ENCODE measurements around the gene DENND1A. TPM values are rescaled to one million over a fixed set of nuclear protein-coding genes. Genes with fewer than 3 reads are reported as not detected.

Gene DENND1A
- total and polyA plus RNA-seq, 2 donors: 6.7 to 9.2 TPM

DNA sequence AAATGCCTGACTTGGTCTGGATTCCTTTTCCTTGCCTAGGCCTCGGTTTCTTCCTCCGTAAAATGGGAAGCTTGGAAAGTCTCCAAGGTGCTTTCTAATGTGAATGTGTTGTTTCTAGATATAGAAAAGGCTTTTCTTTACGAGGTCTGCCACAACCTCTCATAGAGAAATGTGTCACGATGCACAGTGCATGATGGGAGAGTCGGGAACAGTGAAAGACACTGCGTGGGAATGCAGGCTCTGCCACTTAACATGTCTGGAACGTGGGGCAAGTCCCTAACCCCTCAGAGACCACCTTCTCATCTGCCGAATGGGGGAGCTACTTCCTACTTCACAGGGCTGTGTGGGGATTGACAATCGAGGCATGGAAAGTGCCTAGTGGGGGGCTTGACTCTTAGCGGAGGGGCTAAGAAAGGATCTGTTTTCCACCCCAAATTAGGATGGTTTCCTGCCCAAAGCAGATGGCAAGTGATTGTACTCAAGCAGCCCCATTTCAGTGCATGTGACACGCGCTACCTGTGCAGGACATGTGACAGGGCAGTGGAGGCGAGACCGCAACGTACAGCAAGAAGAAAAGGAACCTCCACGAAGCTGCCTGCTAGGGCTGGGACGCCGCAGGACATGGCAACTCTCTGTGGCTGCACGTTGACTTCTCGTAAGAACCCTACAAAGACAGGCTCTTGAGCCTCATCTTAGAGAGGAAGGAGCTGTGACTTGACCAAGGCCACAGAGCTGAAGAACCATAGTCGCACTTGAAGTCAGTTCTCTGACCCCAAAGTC is 458.7 kb downstream of the DENND1A start:
- Histone ChIP-seq H3K36me3 (ENCODE audit: control insufficient read depth in 2 of 2, insufficient read depth in 2 of 2, low read length in 1 of 2) (no peaks in the 10 kb centered on the region), H3K27me3 (ENCODE audit: control insufficient read depth in 2 of 2, insufficient read depth in 1 of 2, low read length in 1 of 2) (no peaks in the 10 kb centered on the region), H3K9me3 (ENCODE audit: control insufficient read depth in 2 of 2, insufficient read depth in 1 of 2, low read length in 1 of 2) (no peaks in the 10 kb centered on the region), H3K27ac (ENCODE audit: low read depth in 1 of 2, low read length in 1 of 2) (no peak overlapping the region), H3K4me1 (ENCODE audit: control insufficient read depth in 2 of 2, insufficient read depth in 2 of 2, low read length in 2 of 2) (no peaks in the 10 kb centered on the region), H3K4me3 (ENCODE audit: low read length in 2 of 2) (no peak overlapping the region)
- 98% methylated on average over 21 of the region's 21 CpGs for WGBS
- no peak for DNase-seq (ENCODE audit: low read depth in 6 of 9, low spot score in 9 of 9)

DNA sequence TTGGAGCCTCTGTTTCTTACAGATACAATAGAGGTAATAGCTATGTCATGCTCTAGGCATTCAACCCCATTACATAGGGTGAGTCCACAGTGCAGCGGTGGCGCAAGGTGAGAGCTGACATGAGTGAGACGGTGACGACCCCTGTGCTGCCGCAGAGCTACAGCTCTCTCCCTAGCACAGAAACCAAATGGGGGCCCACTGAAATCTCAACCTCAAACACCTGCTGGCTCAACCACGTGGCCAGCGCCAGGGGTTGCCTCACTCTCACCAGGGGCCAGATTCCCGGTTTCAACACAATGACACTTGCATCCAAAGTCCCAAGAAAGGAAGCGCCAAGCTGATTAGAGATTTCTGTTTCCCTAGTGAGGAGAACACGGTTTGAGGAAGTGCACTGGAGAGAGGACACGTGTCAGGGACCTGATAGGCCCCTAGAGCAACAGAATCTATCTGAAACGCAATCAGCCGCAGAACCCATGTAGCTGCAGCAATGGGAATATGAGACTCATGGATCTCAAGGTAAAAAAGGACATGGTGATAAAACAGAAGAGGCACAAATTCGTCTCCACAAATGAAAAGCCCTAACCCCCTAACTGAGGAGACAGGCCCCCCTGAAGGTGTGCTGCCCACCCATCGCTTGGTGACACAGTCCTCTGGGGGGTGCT is 459.7 kb downstream of the DENND1A start:
- 86% methylated on average over 15 of the region's 15 CpGs for WGBS
- Histone ChIP-seq H3K4me3 (ENCODE audit: low read length in 2 of 2) (no peak overlapping the region), H3K27me3 (ENCODE audit: control insufficient read depth in 2 of 2, insufficient read depth in 1 of 2, low read length in 1 of 2) (no peaks in the 10 kb centered on the region), H3K4me1 (ENCODE audit: control insufficient read depth in 2 of 2, insufficient read depth in 2 of 2, low read length in 2 of 2) (no peaks in the 10 kb centered on the region), H3K27ac (ENCODE audit: low read depth in 1 of 2, low read length in 1 of 2) (no peak overlapping the region), H3K36me3 (ENCODE audit: control insufficient read depth in 2 of 2, insufficient read depth in 2 of 2, low read length in 1 of 2) (no peaks in the 10 kb centered on the region), H3K9me3 (ENCODE audit: control insufficient read depth in 2 of 2, insufficient read depth in 1 of 2, low read length in 1 of 2) (no peaks in the 10 kb centered on the region)
- DNase-seq (ENCODE audit: low read depth in 6 of 9, low spot score in 9 of 9): no peak

DNA sequence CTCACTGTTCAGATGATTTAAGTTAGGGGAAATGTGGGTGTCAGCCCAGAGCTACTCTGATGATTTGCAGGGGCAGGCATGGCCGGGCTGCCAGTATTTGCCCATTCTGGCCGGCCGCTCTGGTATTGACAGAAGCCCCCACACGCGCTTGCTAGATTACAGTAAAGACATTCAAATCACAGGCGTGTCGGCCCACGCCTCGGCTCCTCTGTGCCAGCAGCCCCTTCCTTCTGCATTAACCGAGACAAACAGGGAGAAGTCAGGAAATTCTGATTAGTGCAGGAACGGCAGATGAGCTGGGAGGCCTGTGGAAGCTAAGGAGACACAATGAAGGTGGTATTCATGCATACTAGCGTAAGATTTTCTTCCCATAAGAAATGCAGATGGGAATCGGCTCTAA is 460.6 kb downstream of the DENND1A start:
- 97% methylated on average over 13 of the region's 13 CpGs for WGBS
- Histone ChIP-seq H3K4me1 (ENCODE audit: control insufficient read depth in 2 of 2, insufficient read depth in 2 of 2, low read length in 2 of 2) (no peaks in the 10 kb centered on the region), H3K27ac (ENCODE audit: low read depth in 1 of 2, low read length in 1 of 2) (no peak overlapping the region), H3K27me3 (ENCODE audit: control insufficient read depth in 2 of 2, insufficient read depth in 1 of 2, low read length in 1 of 2) (no peaks in the 10 kb centered on the region), H3K36me3 (ENCODE audit: control insufficient read depth in 2 of 2, insufficient read depth in 2 of 2, low read length in 1 of 2) (no peaks in the 10 kb centered on the region), H3K4me3 (ENCODE audit: low read length in 2 of 2) (no peak overlapping the region), H3K9me3 (ENCODE audit: control insufficient read depth in 2 of 2, insufficient read depth in 1 of 2, low read length in 1 of 2) (no peaks in the 10 kb centered on the region)
- no peak for DNase-seq (ENCODE audit: low read depth in 6 of 9, low spot score in 9 of 9)

DNA sequence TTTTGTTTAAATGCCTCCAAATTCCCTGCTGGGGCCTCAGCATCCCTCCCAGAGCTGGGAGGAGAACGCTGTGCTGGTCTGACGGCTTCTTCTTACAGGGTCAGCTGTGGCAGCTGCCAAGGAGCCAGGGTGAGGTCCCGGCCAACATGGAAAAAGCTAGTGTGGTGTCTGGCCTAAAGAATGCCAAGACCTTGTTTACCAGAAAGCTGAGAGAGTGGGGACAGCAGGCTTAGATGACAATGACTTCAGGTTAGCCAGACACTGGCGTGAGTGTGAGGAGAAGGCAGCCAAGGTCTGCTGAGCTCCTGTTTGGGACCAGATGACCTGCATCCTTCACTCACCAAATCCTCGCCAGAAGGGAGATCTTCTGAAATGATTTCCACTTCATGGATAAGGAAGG is 461.4 kb downstream of the DENND1A start:
- H3K27ac ChIP-seq (ENCODE audit: low read depth in 1 of 2, low read length in 1 of 2): no peak overlapping the region
- DNase-seq (ENCODE audit: low read depth in 6 of 9, low spot score in 9 of 9): no peak
- 97% methylated on average over 5 of the region's 5 CpGs for WGBS

DNA sequence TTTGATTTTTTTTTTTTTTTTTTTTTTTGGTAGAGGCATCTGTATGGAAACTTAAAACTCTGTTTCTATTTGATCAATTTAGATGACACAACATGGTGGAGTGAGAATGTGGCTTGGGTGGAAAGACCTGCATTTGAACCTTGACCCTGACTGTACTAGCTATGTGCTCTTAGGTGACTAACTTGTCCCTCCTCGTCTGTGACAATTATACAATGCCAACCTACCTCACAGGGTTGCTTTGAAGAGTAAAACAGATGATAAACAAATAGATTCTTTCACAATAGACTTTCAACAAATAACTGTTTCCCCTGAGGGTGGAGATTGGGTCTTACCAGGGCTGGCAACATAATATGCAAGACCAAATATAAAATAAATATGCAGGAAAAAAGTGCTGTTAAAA is 464.6 kb downstream of the DENND1A start:
- no peak overlapping the region for H3K27ac ChIP-seq (ENCODE audit: low read depth in 1 of 2, low read length in 1 of 2)
- H3K4me3 ChIP-seq (ENCODE audit: low read length in 2 of 2): no peak overlapping the region
- H3K27me3 ChIP-seq (ENCODE audit: control insufficient read depth in 2 of 2, insufficient read depth in 1 of 2, low read length in 1 of 2): no peaks in the 10 kb centered on the region
- no peaks in the 10 kb centered on the region for H3K36me3 ChIP-seq (ENCODE audit: control insufficient read depth in 2 of 2, insufficient read depth in 2 of 2, low read length in 1 of 2)
- DNase-seq (ENCODE audit: low read depth in 6 of 9, low spot score in 9 of 9): no peak
- 98% methylated on average over 1 of the region's 1 CpG for WGBS
- no peaks in the 10 kb centered on the region for H3K4me1 ChIP-seq (ENCODE audit: control insufficient read depth in 2 of 2, insufficient read depth in 2 of 2, low read length in 2 of 2)
- H3K9me3 ChIP-seq (ENCODE audit: control insufficient read depth in 2 of 2, insufficient read depth in 1 of 2, low read length in 1 of 2): no peaks in the 10 kb centered on the region

More for the DNA sequence above, 461.4 kb downstream of the DENND1A start:
- Histone ChIP-seq H3K9me3 (ENCODE audit: control insufficient read depth in 2 of 2, insufficient read depth in 1 of 2, low read length in 1 of 2) (no peaks in the 10 kb centered on the region), H3K4me3 (ENCODE audit: low read length in 2 of 2) (no peak overlapping the region), H3K36me3 (ENCODE audit: control insufficient read depth in 2 of 2, insufficient read depth in 2 of 2, low read length in 1 of 2) (no peaks in the 10 kb centered on the region), H3K4me1 (ENCODE audit: control insufficient read depth in 2 of 2, insufficient read depth in 2 of 2, low read length in 2 of 2) (no peaks in the 10 kb centered on the region), H3K27me3 (ENCODE audit: control insufficient read depth in 2 of 2, insufficient read depth in 1 of 2, low read length in 1 of 2) (no peaks in the 10 kb centered on the region)

DNA sequence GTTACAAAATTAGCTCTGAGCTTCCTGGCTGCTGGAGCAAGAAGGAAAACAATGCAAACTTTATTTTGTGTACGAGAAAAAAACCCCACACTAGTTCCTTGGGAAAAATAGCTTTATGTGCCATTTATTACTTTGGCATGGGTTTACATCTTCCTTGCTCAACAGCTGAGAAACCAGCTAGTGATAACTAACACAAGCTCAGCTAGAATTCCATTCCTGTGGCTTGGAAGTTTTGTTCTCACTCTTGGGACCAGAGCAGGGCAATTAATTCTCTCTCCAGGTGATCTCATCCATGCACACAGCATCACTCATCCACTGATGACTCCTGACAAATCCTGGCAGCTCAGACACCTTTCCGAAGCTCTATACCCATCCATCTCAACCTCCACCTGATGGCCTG is 469.8 kb downstream of the DENND1A start:
- Histone ChIP-seq H3K4me3 (ENCODE audit: low read length in 2 of 2) (no peak overlapping the region), H3K36me3 (ENCODE audit: control insufficient read depth in 2 of 2, insufficient read depth in 2 of 2, low read length in 1 of 2) (no peaks in the 10 kb centered on the region), H3K27ac (ENCODE audit: low read depth in 1 of 2, low read length in 1 of 2) (no peak overlapping the region), H3K9me3 (ENCODE audit: control insufficient read depth in 2 of 2, insufficient read depth in 1 of 2, low read length in 1 of 2) (no peaks in the 10 kb centered on the region), H3K4me1 (ENCODE audit: control insufficient read depth in 2 of 2, insufficient read depth in 2 of 2, low read length in 2 of 2) (no peaks in the 10 kb centered on the region), H3K27me3 (ENCODE audit: control insufficient read depth in 2 of 2, insufficient read depth in 1 of 2, low read length in 1 of 2) (no peaks in the 10 kb centered on the region)
- DNase-seq (ENCODE audit: low read depth in 6 of 9, low spot score in 9 of 9): no peak
- 97% methylated on average over 2 of the region's 2 CpGs for WGBS

DNA sequence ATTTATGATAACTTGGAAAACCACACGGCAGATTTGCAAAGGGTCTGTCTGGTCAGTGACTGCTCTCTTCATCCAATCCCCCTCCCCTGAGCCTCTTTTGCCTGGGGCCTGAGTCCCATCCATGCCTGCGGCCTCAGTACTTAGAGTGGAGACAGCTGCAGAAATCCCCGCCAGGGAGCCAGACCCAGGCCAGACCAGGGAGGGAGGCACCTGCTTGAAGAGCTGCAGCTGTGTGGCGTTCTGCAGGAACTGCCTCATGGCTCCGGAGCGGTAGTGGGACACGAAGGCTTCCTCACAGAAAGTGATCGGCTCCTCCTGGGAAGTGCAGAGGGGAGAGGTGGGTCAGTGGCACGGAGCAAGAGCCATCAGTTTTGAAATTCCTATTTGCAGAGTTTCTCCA is 472.3 kb downstream of the DENND1A start:
- no peak overlapping the region for H3K27ac ChIP-seq (ENCODE audit: low read depth in 1 of 2, low read length in 1 of 2)
- no peaks in the 10 kb centered on the region for H3K27me3 ChIP-seq (ENCODE audit: control insufficient read depth in 2 of 2, insufficient read depth in 1 of 2, low read length in 1 of 2)
- 97% methylated on average over 9 of the region's 9 CpGs for WGBS
- no peaks in the 10 kb centered on the region for H3K4me1 ChIP-seq (ENCODE audit: control insufficient read depth in 2 of 2, insufficient read depth in 2 of 2, low read length in 2 of 2)
- H3K9me3 ChIP-seq (ENCODE audit: control insufficient read depth in 2 of 2, insufficient read depth in 1 of 2, low read length in 1 of 2): no peaks in the 10 kb centered on the region
- no peak for DNase-seq (ENCODE audit: low read depth in 6 of 9, low spot score in 9 of 9)
- H3K4me3 ChIP-seq (ENCODE audit: low read length in 2 of 2): no peak overlapping the region
- no peaks in the 10 kb centered on the region for H3K36me3 ChIP-seq (ENCODE audit: control insufficient read depth in 2 of 2, insufficient read depth in 2 of 2, low read length in 1 of 2)

DNA sequence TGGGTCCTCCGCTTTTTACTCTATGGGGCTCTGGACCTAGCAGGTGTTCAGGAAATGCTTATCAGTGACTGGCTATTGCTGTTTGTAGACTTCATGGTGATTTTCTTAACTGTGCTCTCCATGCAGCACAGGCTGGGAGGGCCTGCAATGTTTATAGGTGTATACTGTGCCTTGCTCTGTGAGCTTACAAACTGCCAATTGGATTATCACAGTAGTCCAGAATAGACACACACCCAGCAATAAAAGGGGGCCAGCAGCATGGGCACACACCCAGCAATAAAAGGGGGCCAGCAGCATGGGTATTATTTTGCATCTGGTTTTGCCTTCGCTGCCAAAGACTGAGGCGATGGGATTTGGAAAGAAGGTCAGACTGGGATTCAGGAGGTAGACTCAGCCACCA is 473.9 kb downstream of the DENND1A start:
- Histone ChIP-seq H3K9me3 (ENCODE audit: control insufficient read depth in 2 of 2, insufficient read depth in 1 of 2, low read length in 1 of 2) (no peaks in the 10 kb centered on the region), H3K27ac (ENCODE audit: low read depth in 1 of 2, low read length in 1 of 2) (no peak overlapping the region), H3K4me3 (ENCODE audit: low read length in 2 of 2) (no peak overlapping the region), H3K36me3 (ENCODE audit: control insufficient read depth in 2 of 2, insufficient read depth in 2 of 2, low read length in 1 of 2) (no peaks in the 10 kb centered on the region), H3K4me1 (ENCODE audit: control insufficient read depth in 2 of 2, insufficient read depth in 2 of 2, low read length in 2 of 2) (no peaks in the 10 kb centered on the region), H3K27me3 (ENCODE audit: control insufficient read depth in 2 of 2, insufficient read depth in 1 of 2, low read length in 1 of 2) (no peaks in the 10 kb centered on the region)
- WGBS: over 99% methylated on average over 3 of the region's 3 CpGs
- DNase-seq (ENCODE audit: low read depth in 6 of 9, low spot score in 9 of 9): no peak

DNA sequence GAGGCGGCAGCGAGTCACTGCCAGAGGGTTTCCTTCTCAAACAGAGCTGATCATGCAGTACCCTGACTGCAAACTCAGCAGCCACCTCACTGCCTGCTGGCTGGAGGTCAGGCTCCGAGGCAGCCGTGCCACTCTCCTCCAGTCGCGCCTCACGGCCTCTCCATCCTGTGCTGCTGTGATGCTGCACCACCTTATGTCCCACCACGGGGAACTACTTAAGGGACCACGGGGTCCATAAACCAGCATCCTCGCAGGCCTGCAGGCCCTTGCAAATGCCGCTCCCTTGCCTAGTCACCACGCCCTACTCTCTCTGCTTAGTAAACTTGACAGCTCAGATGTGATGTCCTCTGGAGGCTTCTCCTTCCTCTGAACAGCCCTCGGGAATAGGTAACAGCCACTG is 474.7 kb downstream of the DENND1A start:
- Histone ChIP-seq H3K4me1 (ENCODE audit: control insufficient read depth in 2 of 2, insufficient read depth in 2 of 2, low read length in 2 of 2) (no peaks in the 10 kb centered on the region), H3K4me3 (ENCODE audit: low read length in 2 of 2) (no peak overlapping the region), H3K27ac (ENCODE audit: low read depth in 1 of 2, low read length in 1 of 2) (no peak overlapping the region), H3K9me3 (ENCODE audit: control insufficient read depth in 2 of 2, insufficient read depth in 1 of 2, low read length in 1 of 2) (no peaks in the 10 kb centered on the region), H3K27me3 (ENCODE audit: control insufficient read depth in 2 of 2, insufficient read depth in 1 of 2, low read length in 1 of 2) (no peaks in the 10 kb centered on the region), H3K36me3 (ENCODE audit: control insufficient read depth in 2 of 2, insufficient read depth in 2 of 2, low read length in 1 of 2) (no peaks in the 10 kb centered on the region)
- no peak for DNase-seq (ENCODE audit: low read depth in 6 of 9, low spot score in 9 of 9)
- 96% methylated on average over 13 of the region's 13 CpGs for WGBS
